Thyroid gland (tissue), 4 donors: ENCODE data around the gene TFDP2.

Source experiments
- CTCF ChIP-seq, 6 experiments: fragments of 200-600 bp in 3 of 6; fragments of 450-650 bp in 3 of 6; sonication (generic) in 3 of 6; IDR thresholded peaks; one replicate each; pipeline ENCODE4 v1.5.1; 2016 to 2019; ENCODE audit warnings: antibody characterized with exemption in 6 of 6, mild to moderate bottlenecking in 2 of 6, inconsistent platforms in 1 of 6, moderate library complexity in 1 of 6
- POLR2A ChIP-seq, 2 donors: fragments of 450-650 bp; IDR thresholded peaks; one replicate each; pipeline ENCODE4 v1.6.1; 2017; ENCODE audit warnings: antibody characterized with exemption in 2 of 2, mild to moderate bottlenecking in 2 of 2, moderate library complexity in 1 of 2

- TF ChIP-seq CTCF (IDR thresholded peaks at IDR 0.05) (no peak), POLR2A (IDR thresholded peaks at IDR 0.05) (no peak)
These were observed 84.9 kb downstream of the TFDP2 start for GRCh38 chr3:142064454-142064853.
